ENCODE data around the gene PLXNA4. TPM values are rescaled to one million over a fixed set of nuclear protein-coding genes. Genes with fewer than 3 reads are reported as not detected.

Gene PLXNA4
- total and polyA plus RNA-seq, 2 experiments from 2014 or later = 0.08 to 0.80 TPM

GRCh38 chr7:132102942-132103341 lies 473.3 kb downstream of the PLXNA4 start:
- no peaks in the 10 kb centered on the region for H3K9me3 Mint-ChIP-seq
- H3K27me3 Mint-ChIP-seq (ENCODE audit: insufficient read depth, low read depth, poor library complexity) = peaks cover 3% of the 10 kb centered on the region
- no peak for ATAC-seq
- H3K27ac Mint-ChIP-seq = no peak overlapping the region
- Histone ChIP-seq H3F3A (replicated peaks; ENCODE audit: low read depth) (no peaks in the 10 kb centered on the region), H3K9me2 (ENCODE audit: insufficient read depth) (peaks cover 1% of the 10 kb centered on the region; the same call in 1 of the 2 replicates), H3K36me3 (ENCODE audit: insufficient read depth) (no peaks in the 10 kb centered on the region), H3K4me2 (no peak overlapping the region), H2AFZ (no peak overlapping the region), H4K20me1 (replicated peaks; ENCODE audit: insufficient read depth) (no peaks in the 10 kb centered on the region), H3K79me2 (replicated peaks; ENCODE audit: insufficient read depth) (no peaks in the 10 kb centered on the region), H3K27me3 (ENCODE audit: insufficient read depth) (no peaks in the 10 kb centered on the region), H3K4me1 (ENCODE audit: insufficient read depth) (no peaks in the 10 kb centered on the region), H3K27ac (ENCODE audit: low read depth) (no peak overlapping the region), H3K4me3 (no peak overlapping the region)
- H3K4me3 Mint-ChIP-seq = no peak overlapping the region
- H3K4me1 Mint-ChIP-seq = peaks cover 3% of the 10 kb centered on the region; the same call in 2 of the 3 replicates
- no peak for DNase-seq (ENCODE audit: low spot score)
- TF ChIP-seq POLR2AphosphoS5 (IDR thresholded peaks at IDR 0.05; ENCODE audit: low read depth) = no peak
- TF ChIP-seq CREB1 (CRISPR knock-in tag; IDR thresholded peaks at IDR 0.05; ENCODE audit: low read depth) = no peak
- TF ChIP-seq, protein P1, sequence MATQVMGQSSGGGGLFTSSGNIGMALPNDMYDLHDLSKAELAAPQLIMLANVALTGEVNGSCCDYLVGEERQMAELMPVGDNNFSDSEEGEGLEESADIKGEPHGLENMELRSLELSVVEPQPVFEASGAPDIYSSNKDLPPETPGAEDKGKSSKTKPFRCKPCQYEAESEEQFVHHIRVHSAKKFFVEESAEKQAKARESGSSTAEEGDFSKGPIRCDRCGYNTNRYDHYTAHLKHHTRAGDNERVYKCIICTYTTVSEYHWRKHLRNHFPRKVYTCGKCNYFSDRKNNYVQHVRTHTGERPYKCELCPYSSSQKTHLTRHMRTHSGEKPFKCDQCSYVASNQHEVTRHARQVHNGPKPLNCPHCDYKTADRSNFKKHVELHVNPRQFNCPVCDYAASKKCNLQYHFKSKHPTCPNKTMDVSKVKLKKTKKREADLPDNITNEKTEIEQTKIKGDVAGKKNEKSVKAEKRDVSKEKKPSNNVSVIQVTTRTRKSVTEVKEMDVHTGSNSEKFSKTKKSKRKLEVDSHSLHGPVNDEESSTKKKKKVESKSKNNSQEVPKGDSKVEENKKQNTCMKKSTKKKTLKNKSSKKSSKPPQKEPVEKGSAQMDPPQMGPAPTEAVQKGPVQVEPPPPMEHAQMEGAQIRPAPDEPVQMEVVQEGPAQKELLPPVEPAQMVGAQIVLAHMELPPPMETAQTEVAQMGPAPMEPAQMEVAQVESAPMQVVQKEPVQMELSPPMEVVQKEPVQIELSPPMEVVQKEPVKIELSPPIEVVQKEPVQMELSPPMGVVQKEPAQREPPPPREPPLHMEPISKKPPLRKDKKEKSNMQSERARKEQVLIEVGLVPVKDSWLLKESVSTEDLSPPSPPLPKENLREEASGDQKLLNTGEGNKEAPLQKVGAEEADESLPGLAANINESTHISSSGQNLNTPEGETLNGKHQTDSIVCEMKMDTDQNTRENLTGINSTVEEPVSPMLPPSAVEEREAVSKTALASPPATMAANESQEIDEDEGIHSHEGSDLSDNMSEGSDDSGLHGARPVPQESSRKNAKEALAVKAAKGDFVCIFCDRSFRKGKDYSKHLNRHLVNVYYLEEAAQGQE (IDR thresholded peaks at IDR 0.05; ENCODE audit: unreplicated experiment) = no peak
- no peak for TF ChIP-seq NANOG (IDR thresholded peaks at IDR 0.05; ENCODE audit: borderline replicate concordance)
- no peak for TF ChIP-seq EZH2phosphoT487 (IDR thresholded peaks at IDR 0.05; ENCODE audit: unreplicated experiment)
- TF ChIP-seq ETS1 (IDR thresholded peaks at IDR 0.05) = no peak
- TF ChIP-seq JUNB (IDR thresholded peaks at IDR 0.05; ENCODE audit: unreplicated experiment) = no peak
- no peak for TF ChIP-seq STAT1 (IDR thresholded peaks at IDR 0.05; ENCODE audit: unreplicated experiment)
- TF ChIP-seq ZNF331 (CRISPR knock-in tag; IDR thresholded peaks at IDR 0.05; ENCODE audit: low read depth) = no peak
- TF ChIP-seq ZNF462 (CRISPR knock-in tag; IDR thresholded peaks at IDR 0.05) = no peak
- TF ChIP-seq, protein P2, sequence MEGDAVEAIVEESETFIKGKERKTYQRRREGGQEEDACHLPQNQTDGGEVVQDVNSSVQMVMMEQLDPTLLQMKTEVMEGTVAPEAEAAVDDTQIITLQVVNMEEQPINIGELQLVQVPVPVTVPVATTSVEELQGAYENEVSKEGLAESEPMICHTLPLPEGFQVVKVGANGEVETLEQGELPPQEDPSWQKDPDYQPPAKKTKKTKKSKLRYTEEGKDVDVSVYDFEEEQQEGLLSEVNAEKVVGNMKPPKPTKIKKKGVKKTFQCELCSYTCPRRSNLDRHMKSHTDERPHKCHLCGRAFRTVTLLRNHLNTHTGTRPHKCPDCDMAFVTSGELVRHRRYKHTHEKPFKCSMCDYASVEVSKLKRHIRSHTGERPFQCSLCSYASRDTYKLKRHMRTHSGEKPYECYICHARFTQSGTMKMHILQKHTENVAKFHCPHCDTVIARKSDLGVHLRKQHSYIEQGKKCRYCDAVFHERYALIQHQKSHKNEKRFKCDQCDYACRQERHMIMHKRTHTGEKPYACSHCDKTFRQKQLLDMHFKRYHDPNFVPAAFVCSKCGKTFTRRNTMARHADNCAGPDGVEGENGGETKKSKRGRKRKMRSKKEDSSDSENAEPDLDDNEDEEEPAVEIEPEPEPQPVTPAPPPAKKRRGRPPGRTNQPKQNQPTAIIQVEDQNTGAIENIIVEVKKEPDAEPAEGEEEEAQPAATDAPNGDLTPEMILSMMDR (conservative IDR thresholded peaks at IDR 0.05; ENCODE audit: low read depth in 2 of 2) = no peak
- no peak for TF ChIP-seq ZNF114 (CRISPR knock-in tag; IDR thresholded peaks at IDR 0.05)
- TF ChIP-seq EZH2 (IDR thresholded peaks at IDR 0.05; ENCODE audit: low read depth, unreplicated experiment) = no peak
- no peaks in the 10 kb centered on the region for H3K36me3 Mint-ChIP-seq (ENCODE audit: low read depth)

All from GM23338 (cell line).